UCSD-AML1 (cell line): ENCODE results near the gene ALKBH5.

Source experiments
- DNase-seq: peaks from one replicate; lab custom pipeline; 2025; ENCODE audit not compliant: unreplicated experiment; lab: John Stamatoyannopoulos, UW

The ALKBH5 gene

GRCh38 chr17:18183334-18184142 lies at the start of gene ALKBH5:
ALKBH5 (plus strand) TSS chr17:18183828; CDS start chr17:18184244, 416 bp downstream.
- peak; percentile 99 for DNase-seq

- no peak for DNase-seq
These were observed 47.3 kb upstream of the ALKBH5 start for GRCh38 chr17:18136357-18136756.

GRCh38 chr17:18138065-18138749 lies 45.4 kb upstream of the ALKBH5 start:
- no peak for DNase-seq

GRCh38 chr17:18139092-18139491 lies 44.5 kb upstream of the ALKBH5 start:
- no peak for DNase-seq

GRCh38 chr17:18139498-18139897 lies 44.1 kb upstream of the ALKBH5 start:
- no peak for DNase-seq

- peak; percentile 32 for DNase-seq
These were observed 43.7 kb upstream of the ALKBH5 start for GRCh38 chr17:18139949-18140348.

GRCh38 chr17:18140648-18141047 lies 43.0 kb upstream of the ALKBH5 start:
- DNase-seq: no peak

- no peak for DNase-seq
These were observed 42.3 kb upstream of the ALKBH5 start for GRCh38 chr17:18141210-18141803.

- DNase-seq: no peak
These were observed 41.2 kb upstream of the ALKBH5 start for GRCh38 chr17:18142417-18142816.

- peak; percentile 22 for DNase-seq
These were observed 40.3 kb upstream of the ALKBH5 start for GRCh38 chr17:18143044-18143936.

- DNase-seq: no peak
These were observed 39.4 kb upstream of the ALKBH5 start for GRCh38 chr17:18144261-18144660.

GRCh38 chr17:18144855-18145254 lies 38.8 kb upstream of the ALKBH5 start:
- no peak for DNase-seq

GRCh38 chr17:18145811-18146210 lies 37.8 kb upstream of the ALKBH5 start:
- DNase-seq: no peak

- DNase-seq: no peak
These were observed 37.4 kb upstream of the ALKBH5 start for GRCh38 chr17:18146259-18146658.

- no peak for DNase-seq
These were observed 36.6 kb upstream of the ALKBH5 start for GRCh38 chr17:18146980-18147379.

- no peak for DNase-seq
These were observed 35.0 kb upstream of the ALKBH5 start for GRCh38 chr17:18148586-18148985.

- DNase-seq: no peak
These were observed 32.3 kb upstream of the ALKBH5 start for GRCh38 chr17:18151290-18151689.

- no peak for DNase-seq
These were observed 28.4 kb upstream of the ALKBH5 start for GRCh38 chr17:18155179-18155578.

GRCh38 chr17:18156171-18156975 lies 27.3 kb upstream of the ALKBH5 start:
- DNase-seq: no peak

GRCh38 chr17:18156976-18157280 lies 26.7 kb upstream of the ALKBH5 start:
- DNase-seq: no peak
